ENCODE results near the gene SH3GL3.

The SH3GL3 gene

GRCh38 chr15:83626171-83626802 lies 179.1 kb downstream of the SH3GL3 start:
- no peak for DNase-seq

DNA sequence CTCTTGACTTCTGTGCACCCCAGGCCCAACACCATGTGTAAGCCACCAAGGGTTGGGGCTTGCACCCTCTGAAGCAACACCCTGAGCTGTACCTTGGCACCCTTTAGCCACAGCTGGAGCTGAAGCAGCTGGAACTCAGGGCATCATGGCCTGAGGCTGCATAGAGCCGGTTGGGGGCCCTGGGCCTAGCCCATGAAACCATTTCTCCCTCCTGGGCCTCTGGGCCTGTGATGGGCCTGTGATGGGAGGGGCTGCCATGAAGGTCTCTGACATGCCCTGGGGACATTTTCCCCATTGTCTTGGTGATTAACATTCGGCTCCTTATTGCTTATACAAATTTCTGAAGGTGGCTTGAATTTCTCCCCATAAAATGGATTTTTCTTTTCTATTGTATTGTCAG lies 184.4 kb downstream of the SH3GL3 start:
- no peak for DNase-seq

GRCh38 chr15:83643201-83643600 lies 196.1 kb downstream of the SH3GL3 start:
- no peak for DNase-seq

GRCh38 chr15:83644439-83644838 lies 197.3 kb downstream of the SH3GL3 start:
- DNase-seq, result no peak

- DNase-seq, result no peak
Measured at GRCh38 chr15:83650831-83651230, 203.7 kb downstream of the SH3GL3 start.

GRCh38 chr15:83651541-83651940 lies 204.4 kb downstream of the SH3GL3 start:
- no peak for DNase-seq

DNA sequence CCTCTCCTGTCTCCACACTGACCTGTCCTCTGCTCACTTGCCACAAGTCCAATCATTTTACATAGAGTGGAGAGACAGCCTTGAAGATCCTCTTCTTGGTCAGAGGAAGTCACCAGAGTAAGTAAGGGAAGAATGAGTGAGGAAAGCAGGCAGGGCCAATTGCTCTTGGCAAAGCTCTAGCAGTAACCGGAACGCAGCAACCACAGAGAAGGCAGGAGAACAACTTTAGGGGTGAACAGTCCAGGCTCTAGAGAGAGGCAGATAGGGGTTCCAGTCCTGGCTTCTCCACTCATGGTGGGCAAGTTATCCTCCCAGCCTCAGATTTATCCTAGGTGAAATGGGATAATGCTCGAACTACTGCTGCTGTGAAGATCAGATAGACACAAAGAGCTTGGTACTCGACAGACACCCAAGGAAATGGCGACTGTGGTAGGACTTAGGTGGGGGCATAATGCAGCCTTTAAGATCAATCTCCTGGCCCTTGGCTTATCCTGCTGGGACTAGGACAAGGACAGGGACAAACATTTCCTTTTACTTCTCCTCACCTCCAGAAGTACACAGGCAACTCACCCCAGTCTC lies 205.6 kb downstream of the SH3GL3 start:
- no peak for DNase-seq

- DNase-seq, result no peak
Measured at GRCh38 chr15:83653288-83653638, 206.1 kb downstream of the SH3GL3 start.

GRCh38 chr15:83653639-83654378 lies 206.7 kb downstream of the SH3GL3 start, which contains the start of gene ADAMTSL3:
Gene ADAMTSL3, plus strand, starts transcription at chr15:83654123. Its CDS starts 1,639 bp downstream, at chr15:83655762.
- DNase-seq, result no peak

DNA sequence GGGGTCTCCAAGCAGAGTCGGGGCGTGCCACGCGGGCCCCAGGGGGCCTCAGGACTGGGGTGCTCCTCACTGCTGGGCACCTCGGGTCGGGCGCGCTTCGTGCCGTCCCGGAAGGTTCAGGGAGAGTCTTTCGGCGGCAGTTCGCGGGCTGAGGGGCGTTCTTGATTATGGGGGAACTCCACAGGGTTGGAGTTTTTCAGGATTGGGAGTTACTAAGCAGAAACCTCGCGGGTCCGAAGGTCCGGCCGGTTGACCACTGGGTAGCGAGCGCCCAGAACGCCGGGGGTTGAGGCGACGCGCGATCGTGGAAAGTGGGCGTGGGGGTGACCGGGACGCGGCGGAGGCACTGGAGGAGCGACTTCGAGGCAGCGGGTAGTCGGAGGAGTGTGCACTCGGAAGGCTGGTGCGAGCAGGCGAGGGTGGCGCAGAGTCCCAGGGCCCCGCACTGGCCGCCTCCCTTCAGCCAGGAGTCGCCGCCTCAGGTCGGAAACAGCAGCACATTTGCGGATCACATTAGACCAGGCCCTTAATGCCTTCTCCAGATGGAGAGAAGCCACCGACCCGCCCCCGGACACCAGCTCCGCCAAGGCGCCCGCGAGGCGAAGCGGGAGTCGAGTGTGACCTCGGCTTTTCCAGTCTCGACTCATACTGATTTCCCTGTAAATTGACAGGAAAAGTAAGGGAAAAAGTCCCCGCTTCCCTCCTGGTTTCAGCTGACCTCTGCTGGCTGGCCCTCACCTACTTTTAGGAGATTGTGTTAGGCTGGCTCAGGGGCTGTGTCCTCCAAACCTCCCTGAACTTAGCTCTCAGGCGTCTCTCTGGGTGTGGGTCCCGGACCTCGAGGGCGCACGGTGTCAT lies 207.5 kb downstream of the SH3GL3 start:
- DNase-seq, result no peak

GRCh38 chr15:83655237-83655616 lies 208.1 kb downstream of the SH3GL3 start:
- no peak for DNase-seq

DNA sequence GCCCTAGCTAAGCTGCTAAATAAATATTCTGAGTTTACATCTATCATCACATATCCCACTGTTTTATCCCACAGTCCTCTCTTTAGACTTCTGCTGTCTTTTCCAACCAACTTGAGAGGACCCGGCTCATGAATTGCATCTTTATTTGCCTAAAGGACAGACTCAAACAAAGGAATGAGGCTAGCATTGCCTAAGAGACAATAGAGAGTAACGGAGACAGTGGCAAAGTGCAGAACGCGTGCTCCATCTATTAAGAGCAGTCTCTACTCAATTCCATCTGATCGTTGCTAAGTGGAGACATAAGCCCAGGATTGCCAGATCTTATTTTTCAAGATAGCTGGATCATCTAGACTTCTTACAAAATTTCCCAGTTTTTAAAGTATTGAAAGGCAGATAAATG lies 209.1 kb downstream of the SH3GL3 start:
- DNase-seq, result no peak

GRCh38 chr15:83656943-83657528 lies 209.9 kb downstream of the SH3GL3 start:
- no peak for DNase-seq

GRCh38 chr15:83657549-83657948 lies 210.4 kb downstream of the SH3GL3 start:
- no peak for DNase-seq

DNA sequence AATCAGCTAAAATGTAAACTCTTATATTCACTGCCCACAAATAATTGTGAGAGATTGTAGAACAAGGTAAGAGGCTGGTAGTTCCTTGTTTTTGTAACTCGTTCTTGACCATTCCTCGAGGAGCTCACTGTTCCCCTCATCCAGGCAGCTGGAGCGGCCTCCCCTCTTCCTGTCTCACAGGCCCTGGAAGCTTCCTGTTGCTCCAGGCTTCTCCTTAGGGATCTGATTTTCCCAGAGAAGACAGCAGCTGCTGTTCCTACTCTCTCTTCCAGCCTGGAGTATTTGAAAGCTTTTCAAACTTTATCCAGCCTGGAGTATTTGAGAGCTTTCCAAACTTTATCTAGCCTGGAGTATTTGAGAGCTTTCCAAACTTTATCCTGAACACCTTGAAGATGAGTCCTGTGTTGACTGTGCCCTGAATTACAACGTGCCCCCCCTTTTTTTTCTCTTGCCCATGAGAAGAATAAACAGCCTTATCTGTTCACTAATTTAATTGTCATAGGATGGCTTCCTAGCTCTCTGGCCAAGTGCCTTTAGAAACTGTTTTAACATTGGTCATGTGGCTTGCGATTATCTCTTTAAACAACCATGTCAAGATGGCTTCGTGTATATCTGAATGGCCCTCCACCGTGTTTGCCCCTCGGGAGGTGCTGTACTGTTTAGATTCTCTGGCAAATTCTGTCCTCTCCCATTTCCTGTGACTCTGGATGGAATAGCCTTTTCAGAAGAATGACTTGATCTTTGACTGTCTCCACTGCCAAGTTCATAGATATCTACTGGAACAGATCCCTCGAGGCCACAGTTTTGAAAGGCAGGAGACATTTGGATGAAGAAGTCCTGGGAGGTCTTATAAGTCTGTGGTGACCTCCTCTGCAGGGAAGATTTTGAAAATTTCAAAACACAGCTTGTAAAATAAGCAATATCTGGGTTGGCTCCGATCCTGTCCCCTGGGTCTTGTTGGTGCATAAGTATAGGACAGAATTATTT lies 211.6 kb downstream of the SH3GL3 start:
- DNase-seq, result no peak

- no peak for DNase-seq
Measured at GRCh38 chr15:83659417-83659812, 212.3 kb downstream of the SH3GL3 start.

DNA sequence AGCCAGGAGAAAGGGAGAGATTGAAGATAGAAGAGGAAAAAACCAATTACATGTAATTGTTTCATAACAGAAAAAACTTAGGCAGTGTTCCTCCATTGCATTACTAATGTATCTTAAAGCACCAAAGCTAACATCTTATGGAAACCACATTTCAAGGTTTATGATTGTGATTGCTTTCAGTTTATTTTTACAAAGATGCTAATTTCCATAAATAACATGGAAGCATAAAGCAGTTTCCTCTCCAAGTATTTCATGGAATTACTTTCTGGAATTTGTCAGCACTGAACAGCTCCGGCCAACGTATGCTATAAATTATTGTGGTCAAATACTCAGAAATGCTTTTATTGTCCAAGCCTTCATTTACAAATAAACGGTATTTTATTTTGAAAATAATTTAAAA lies 218.3 kb downstream of the SH3GL3 start:
- DNase-seq, result no peak

All from CD4-positive, alpha-beta T cell treated with Interleukin-4 for 1 hour (primary cell).